Trophoblast cell (in vitro differentiated cells and primary cell): Measurements from ENCODE around the gene NOVA1.
A peak's percentile ranks its signal among the peaks of the same experiment; 100 is the strongest.

Experiments used
- DNase-seq, 2 donors: peaks; one replicate each; pipeline ENCODE4 v3.0.0-alpha.2; 2016
- H2AFZ ChIP-seq: 2 replicates; pipeline ENCODE4 v1.6.1; 2013; ENCODE audit warnings: low read length, moderate library complexity, mild to moderate bottlenecking; ENCODE audit not compliant: insufficient read depth, poor library complexity
- H2AK5ac ChIP-seq: 2 replicates; pipeline ENCODE4 v1.6.1; 2013; ENCODE audit warnings: mild to moderate bottlenecking, low read length
- H2BK120ac ChIP-seq: 2 replicates; pipeline ENCODE4 v1.6.1; 2013; ENCODE audit warnings: low read length, mild to moderate bottlenecking, moderate library complexity; ENCODE audit not compliant: insufficient read depth, poor library complexity
- H2BK12ac ChIP-seq: 2 replicates; pipeline ENCODE4 v1.6.1; 2013; ENCODE audit warnings: mild to moderate bottlenecking, low read length, moderate library complexity
- H2BK5ac ChIP-seq: 2 replicates; pipeline ENCODE4 v1.6.1; 2013; ENCODE audit warnings: low read length, low read depth, moderate library complexity, mild to moderate bottlenecking; ENCODE audit not compliant: poor library complexity
- H3K14ac ChIP-seq: 2 replicates; pipeline ENCODE4 v1.6.1; 2013; ENCODE audit warnings: mild to moderate bottlenecking, low read length
- H3K18ac ChIP-seq: 2 replicates; pipeline ENCODE4 v1.6.1; 2013; ENCODE audit warnings: mild to moderate bottlenecking, low read length
- H3K23ac ChIP-seq: 2 replicates; pipeline ENCODE4 v1.6.1; 2013; ENCODE audit warnings: low read length
- H3K27ac ChIP-seq: 2 replicates; pipeline ENCODE4 v1.5.1; 2013; ENCODE audit warnings: low read depth, mild to moderate bottlenecking, inconsistent platforms, low read length, moderate library complexity
- H3K27me3 ChIP-seq: 2 replicates; pipeline ENCODE4 v1.6.1; 2013; ENCODE audit warnings: inconsistent platforms, mild to moderate bottlenecking, low read length, moderate library complexity; ENCODE audit not compliant: insufficient read depth
- H3K36me3 ChIP-seq, 2 experiments: 1 replicate in 1 of 2; 2 replicates in 1 of 2; pipeline ENCODE4 v1.6.1; 2013; ENCODE audit warnings: low read length in 2 of 2, mild to moderate bottlenecking in 2 of 2, moderate library complexity in 1 of 2; ENCODE audit not compliant: insufficient read depth in 2 of 2, control insufficient read depth in 1 of 2
- H3K4ac ChIP-seq: 2 replicates; pipeline ENCODE4 v1.6.1; 2013; ENCODE audit warnings: low read depth, mild to moderate bottlenecking, low read length, moderate library complexity
- H3K4me1 ChIP-seq, 2 experiments: 1 replicate in 1 of 2; 2 replicates in 1 of 2; pipeline ENCODE4 v1.6.1; 2013; ENCODE audit warnings: low read length in 2 of 2, mild to moderate bottlenecking in 2 of 2, moderate library complexity in 1 of 2; ENCODE audit not compliant: insufficient read depth in 2 of 2, control insufficient read depth in 1 of 2
- H3K4me2 ChIP-seq: 2 replicates; pipeline ENCODE4 v1.6.1; 2013; ENCODE audit warnings: inconsistent platforms, mild to moderate bottlenecking, low read length, moderate library complexity
- H3K4me3 ChIP-seq: 2 replicates; pipeline ENCODE4 v1.5.1; 2013; ENCODE audit warnings: mild to moderate bottlenecking, low read depth, low read length, inconsistent platforms
- H3K79me1 ChIP-seq: one replicate; pipeline ENCODE4 v1.6.1; 2013; ENCODE audit warnings: low read length
- H3K79me2 ChIP-seq: 2 replicates; pipeline ENCODE4 v1.6.1; 2013; ENCODE audit warnings: low read length, mild to moderate bottlenecking; ENCODE audit not compliant: control insufficient read depth, insufficient read depth, poor library complexity
- H3K9ac ChIP-seq: 2 replicates; pipeline ENCODE4 v1.6.1; 2013; ENCODE audit warnings: mild to moderate bottlenecking, low read length
- H3K9me3 ChIP-seq: 2 replicates; pipeline ENCODE4 v1.6.1; 2013; ENCODE audit warnings: low read depth, mild to moderate bottlenecking, control low read depth, inconsistent platforms, low read length; ENCODE audit not compliant: insufficient read depth
- H4K12ac ChIP-seq: 2 replicates; pipeline ENCODE4 v1.6.1; 2013; ENCODE audit warnings: low read depth, mild to moderate bottlenecking, low read length, moderate library complexity
- H4K8ac ChIP-seq: 2 replicates; pipeline ENCODE4 v1.6.1; 2013; ENCODE audit warnings: low read depth, mild to moderate bottlenecking, low read length, moderate library complexity
- H4K91ac ChIP-seq: one replicate; pipeline ENCODE4 v1.6.1; 2013; ENCODE audit warnings: low read depth, mild to moderate bottlenecking, low read length, moderate library complexity
- WGBS: extraction: QIAGEN DNeasy Blood & Tissue Kit; methylation state at CpG from one replicate; pipeline ENCODE4 v1.1.7; 2013; ENCODE audit warnings: missing lambda C conversion rate; ENCODE audit not compliant: insufficient read length, insufficient coverage; ENCODE audit errors: extremely low coverage; 5-methylcytosine and 5-hydroxymethylcytosine counted together

The NOVA1 gene

DNA sequence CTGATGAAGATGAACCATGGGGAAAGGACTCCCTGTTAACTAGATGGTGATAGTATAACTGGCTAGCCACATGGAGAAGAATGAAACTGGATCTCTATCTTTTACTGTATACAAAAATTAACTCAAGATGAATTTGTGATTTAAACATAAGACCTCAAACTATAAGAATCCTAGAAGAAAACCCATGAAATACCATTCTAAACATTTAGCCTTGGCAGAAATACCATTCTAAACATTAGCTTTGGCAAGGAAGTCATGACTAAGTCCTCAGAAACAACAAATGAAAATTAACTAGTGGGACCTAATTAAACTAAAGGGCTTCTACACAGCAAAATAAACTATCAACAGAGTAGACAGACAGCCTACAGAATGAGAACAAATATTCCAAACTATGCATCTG lies 28.4 kb upstream of the NOVA1 start:
- H3K9ac ChIP-seq: no peak overlapping the region
- H3K18ac ChIP-seq: no peak overlapping the region
- H3K4ac ChIP-seq: no peak overlapping the region
- H2AFZ ChIP-seq: no peak overlapping the region
- no peak overlapping the region for H3K23ac ChIP-seq
- no peaks in the 10 kb centered on the region for H3K79me1 ChIP-seq
- H3K27me3 ChIP-seq: no peaks in the 10 kb centered on the region
- no peak overlapping the region for H4K8ac ChIP-seq
- H3K4me1 ChIP-seq: no peaks in the 10 kb centered on the region
- H3K4me2 ChIP-seq: no peak overlapping the region
- no peak overlapping the region for H2BK120ac ChIP-seq
- H3K9me3 ChIP-seq: no peaks in the 10 kb centered on the region
- H3K14ac ChIP-seq: no peak overlapping the region
- no peaks in the 10 kb centered on the region for H3K79me2 ChIP-seq
- no peak overlapping the region for H4K12ac ChIP-seq
- no peak overlapping the region for H2AK5ac ChIP-seq
- H3K4me3 ChIP-seq: no peak overlapping the region
- no peak for DNase-seq
- no peak overlapping the region for H2BK12ac ChIP-seq
- no peaks in the 10 kb centered on the region for H3K36me3 ChIP-seq
- no peak overlapping the region for H2BK5ac ChIP-seq
- no peak overlapping the region for H3K27ac ChIP-seq
- no peak overlapping the region for H4K91ac ChIP-seq

DNA sequence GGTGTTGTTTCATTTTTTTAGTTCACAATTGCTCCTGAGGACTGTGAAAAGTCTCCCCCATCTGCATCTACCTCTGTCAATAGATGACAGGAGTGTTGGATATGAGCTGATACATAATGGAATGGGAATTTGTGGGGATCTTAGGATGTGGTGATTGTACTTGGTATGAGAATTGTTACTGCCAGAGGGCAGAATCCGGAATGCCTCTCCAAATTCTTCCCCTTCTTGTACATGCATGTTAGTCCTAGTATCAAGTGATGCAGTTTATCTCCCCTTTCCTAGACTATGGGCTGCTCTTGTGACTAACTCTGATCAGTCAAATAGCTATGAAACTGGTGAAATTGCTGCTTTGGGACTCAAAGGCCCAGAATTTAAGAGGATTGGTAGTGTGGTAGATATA lies 24.8 kb upstream of the NOVA1 start:
- no peaks in the 10 kb centered on the region for H3K27me3 ChIP-seq
- no peaks in the 10 kb centered on the region for H3K79me2 ChIP-seq
- H4K12ac ChIP-seq: no peak overlapping the region
- no peaks in the 10 kb centered on the region for H3K79me1 ChIP-seq
- H3K23ac ChIP-seq: no peak overlapping the region
- H2BK120ac ChIP-seq: no peak overlapping the region
- no peak overlapping the region for H3K18ac ChIP-seq
- H3K14ac ChIP-seq: no peak overlapping the region
- no peaks in the 10 kb centered on the region for H3K36me3 ChIP-seq
- WGBS: no CpG with 5 or more reads among the region's 1 CpG
- no peak overlapping the region for H2AK5ac ChIP-seq
- H4K8ac ChIP-seq: no peak overlapping the region
- no peak overlapping the region for H3K4me2 ChIP-seq
- H3K4me1 ChIP-seq: no peaks in the 10 kb centered on the region
- no peak for DNase-seq
- H2BK12ac ChIP-seq: no peak overlapping the region
- H4K91ac ChIP-seq: no peak overlapping the region
- H2AFZ ChIP-seq: no peak overlapping the region
- H3K27ac ChIP-seq: no peak overlapping the region
- H3K4ac ChIP-seq: no peak overlapping the region
- H3K9me3 ChIP-seq: no peaks in the 10 kb centered on the region
- H3K4me3 ChIP-seq: no peak overlapping the region
- H2BK5ac ChIP-seq: no peak overlapping the region
- peak overlapping the region; percentile 47 for H3K9ac ChIP-seq

DNA sequence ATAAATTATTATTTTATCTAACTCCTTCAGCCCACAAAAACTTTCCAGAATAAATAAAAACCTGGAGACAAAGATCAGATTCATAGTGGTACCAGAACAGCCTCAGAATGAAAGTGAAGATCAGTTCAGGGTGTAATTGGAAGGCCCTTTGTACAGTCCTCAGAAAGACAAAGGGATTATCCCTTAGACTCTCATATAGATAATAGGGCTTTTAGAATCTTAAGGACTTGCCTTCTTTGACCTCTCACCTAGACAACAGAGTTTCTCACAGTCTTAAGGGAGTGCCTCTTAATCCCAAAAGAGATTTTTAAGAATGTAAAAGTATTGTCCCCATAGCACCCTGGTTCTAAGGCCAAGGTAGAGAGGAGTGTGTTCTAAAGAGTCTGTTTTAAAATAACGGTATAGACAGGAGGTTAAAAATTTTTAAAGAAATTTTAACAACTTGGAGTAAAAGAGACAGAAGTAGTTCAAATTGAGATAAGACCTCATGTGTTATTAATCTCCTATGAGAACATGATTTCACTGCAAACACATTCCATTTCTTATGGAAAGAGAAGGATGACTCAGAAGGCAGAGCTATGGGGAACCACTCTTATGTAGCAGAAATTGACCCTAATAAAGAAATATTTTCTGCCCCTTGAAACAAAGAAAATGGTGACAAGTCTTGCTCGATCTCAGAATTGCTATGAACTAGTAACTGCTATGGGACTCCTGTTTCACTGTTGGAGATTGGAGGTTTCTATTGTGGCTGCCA lies 24.2 kb upstream of the NOVA1 start:
- Histone ChIP-seq H4K12ac (no peak overlapping the region), H3K4me2 (no peak overlapping the region), H2BK12ac (no peak overlapping the region), H4K91ac (no peak overlapping the region), H3K27ac (no peak overlapping the region), H3K9ac (no peak overlapping the region), H3K27me3 (no peaks in the 10 kb centered on the region), H2AFZ (no peak overlapping the region), H4K8ac (no peak overlapping the region), H3K79me1 (no peaks in the 10 kb centered on the region), H3K79me2 (no peaks in the 10 kb centered on the region), H3K18ac (no peak overlapping the region), H3K4ac (no peak overlapping the region), H2BK5ac (no peak overlapping the region), H3K9me3 (no peaks in the 10 kb centered on the region), H3K4me3 (no peak overlapping the region), H2AK5ac (no peak overlapping the region), H3K4me1 (no peaks in the 10 kb centered on the region), H3K23ac (no peak overlapping the region), H2BK120ac (no peak overlapping the region), H3K14ac (no peak overlapping the region), H3K36me3 (no peaks in the 10 kb centered on the region)
- no peak for DNase-seq
- WGBS: no CpG with 5 or more reads among the region's 2 CpGs

DNA sequence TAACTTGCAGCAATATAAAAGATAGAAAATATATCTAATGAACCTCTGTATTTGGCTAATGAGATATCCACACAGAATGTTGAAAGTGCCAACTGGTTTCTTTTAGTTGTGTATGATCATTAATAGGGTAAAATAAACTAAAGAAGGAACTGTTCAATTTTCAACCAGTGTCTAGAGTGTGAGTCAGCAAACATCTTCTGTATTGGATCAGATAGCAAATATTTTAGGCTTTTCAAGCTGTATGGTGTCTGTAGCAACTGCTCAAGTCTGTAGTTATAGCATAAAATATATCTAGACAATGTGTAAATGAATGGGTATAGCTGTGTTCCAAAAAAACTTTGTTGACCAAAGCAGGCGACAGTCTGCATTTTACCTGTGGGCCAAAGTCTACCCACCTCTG lies 23.5 kb upstream of the NOVA1 start:
- Histone ChIP-seq H3K79me1 (no peaks in the 10 kb centered on the region), H3K4me3 (no peak overlapping the region), H3K9ac (no peak overlapping the region), H3K14ac (no peak overlapping the region), H3K18ac (no peak overlapping the region), H2AFZ (no peak overlapping the region), H3K27me3 (no peaks in the 10 kb centered on the region), H2AK5ac (no peak overlapping the region), H2BK120ac (no peak overlapping the region), H3K79me2 (no peaks in the 10 kb centered on the region), H4K8ac (no peak overlapping the region), H3K4me1 (no peaks in the 10 kb centered on the region), H3K9me3 (no peaks in the 10 kb centered on the region), H4K91ac (no peak overlapping the region), H2BK5ac (no peak overlapping the region), H3K36me3 (no peaks in the 10 kb centered on the region), H3K23ac (no peak overlapping the region), H4K12ac (no peak overlapping the region), H3K27ac (no peak overlapping the region), H3K4ac (no peak overlapping the region), H2BK12ac (no peak overlapping the region), H3K4me2 (no peak overlapping the region)
- no CpG with 5 or more reads among the region's 1 CpG for WGBS
- no peak for DNase-seq
